ENCODE measurements around the gene TBC1D22A.

- TF ChIP-seq MAX (IDR thresholded peaks at IDR 0.05; ENCODE audit: insufficient read depth, insufficient read length), result no peak
- no peak for TF ChIP-seq CTCF (IDR thresholded peaks at IDR 0.05; ENCODE audit: extremely low read depth in 1 of 2, insufficient read depth in 1 of 2, low read depth in 1 of 2, low read length in 2 of 2)
- TF ChIP-seq POLR2A (IDR thresholded peaks at IDR 0.05; ENCODE audit: low read depth, low read length), result no peak
- TF ChIP-seq EZH2 (IDR thresholded peaks at IDR 0.05; ENCODE audit: borderline replicate concordance, low read depth, low read length, severe bottlenecking), result no peak
- no peak for TF ChIP-seq POLR2AphosphoS5 (IDR thresholded peaks at IDR 0.05; ENCODE audit: insufficient read depth, low read depth, low read length)
- TF ChIP-seq FOS (IDR thresholded peaks at IDR 0.05; ENCODE audit: borderline replicate concordance, insufficient read depth, low read length), result no peak
- no peak for TF ChIP-seq JUN (IDR thresholded peaks at IDR 0.05; ENCODE audit: borderline replicate concordance, insufficient read depth, insufficient read length, low read depth)
- TF ChIP-seq MYC (IDR thresholded peaks at IDR 0.05; ENCODE audit: low read depth, low read length), result no peak
Measured at GRCh38 chr22:47001288-47001687, 238.8 kb downstream of the TBC1D22A start.
